ENCODE data around the gene SARS1.

SARS1 gene

GRCh38 chr1:109208836-109209463 lies 4.8 kb upstream of the SARS1 start:
- Histone ChIP-seq H3K79me2 (ENCODE audit: insufficient read depth, low read length) (0 out of 2 replicates have a peak, but pooled peaks cover under 1% of the 10 kb centered on the region), H2AFZ (ENCODE audit: low read length) (no peak overlapping the region), H3K9me3 (ENCODE audit: insufficient read depth, low read depth, low read length) (no peaks in the 10 kb centered on the region), H3K36me3 (ENCODE audit: insufficient read depth, low read length) (no peaks in the 10 kb centered on the region), H3F3A (ENCODE audit: low read depth) (no peaks in the 10 kb centered on the region), H3K9ac (ENCODE audit: low read depth, low read length, poor library complexity, severe bottlenecking) (no peak overlapping the region), H3K4me2 (ENCODE audit: low read depth, low read length, poor library complexity, severe bottlenecking) (no peak overlapping the region), H3K27me3 (ENCODE audit: insufficient read depth, low read length, poor library complexity, severe bottlenecking) (peaks cover 52% of the 10 kb centered on the region), H3K4me1 (ENCODE audit: insufficient read depth, low read length, poor library complexity, severe bottlenecking) (peaks cover 12% of the 10 kb centered on the region), H3K9me2 (replicated peaks; ENCODE audit: low read depth, low read length) (no peaks in the 10 kb centered on the region), H3K4me3 (ENCODE audit: low read length, poor library complexity, severe bottlenecking) (no peak overlapping the region), H4K20me1 (ENCODE audit: insufficient read depth, low read length, poor library complexity, severe bottlenecking) (no peaks in the 10 kb centered on the region)
- TF ChIP-seq, protein P1, sequence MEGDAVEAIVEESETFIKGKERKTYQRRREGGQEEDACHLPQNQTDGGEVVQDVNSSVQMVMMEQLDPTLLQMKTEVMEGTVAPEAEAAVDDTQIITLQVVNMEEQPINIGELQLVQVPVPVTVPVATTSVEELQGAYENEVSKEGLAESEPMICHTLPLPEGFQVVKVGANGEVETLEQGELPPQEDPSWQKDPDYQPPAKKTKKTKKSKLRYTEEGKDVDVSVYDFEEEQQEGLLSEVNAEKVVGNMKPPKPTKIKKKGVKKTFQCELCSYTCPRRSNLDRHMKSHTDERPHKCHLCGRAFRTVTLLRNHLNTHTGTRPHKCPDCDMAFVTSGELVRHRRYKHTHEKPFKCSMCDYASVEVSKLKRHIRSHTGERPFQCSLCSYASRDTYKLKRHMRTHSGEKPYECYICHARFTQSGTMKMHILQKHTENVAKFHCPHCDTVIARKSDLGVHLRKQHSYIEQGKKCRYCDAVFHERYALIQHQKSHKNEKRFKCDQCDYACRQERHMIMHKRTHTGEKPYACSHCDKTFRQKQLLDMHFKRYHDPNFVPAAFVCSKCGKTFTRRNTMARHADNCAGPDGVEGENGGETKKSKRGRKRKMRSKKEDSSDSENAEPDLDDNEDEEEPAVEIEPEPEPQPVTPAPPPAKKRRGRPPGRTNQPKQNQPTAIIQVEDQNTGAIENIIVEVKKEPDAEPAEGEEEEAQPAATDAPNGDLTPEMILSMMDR (conservative IDR thresholded peaks at IDR 0.05; ENCODE audit: low read length): no peak
- no peak for TF ChIP-seq EZH2phosphoT487 (IDR thresholded peaks at IDR 0.05; ENCODE audit: borderline replicate concordance)

- peaks cover 15% of the 10 kb centered on the region for H3K4me1 ChIP-seq (ENCODE audit: insufficient read depth, low read length, poor library complexity, severe bottlenecking)
- TF ChIP-seq, protein P1 (conservative IDR thresholded peaks at IDR 0.05; ENCODE audit: low read length): no peak
- no peak for TF ChIP-seq EZH2phosphoT487 (IDR thresholded peaks at IDR 0.05; ENCODE audit: borderline replicate concordance)
- H3K9me2 ChIP-seq (replicated peaks; ENCODE audit: low read depth, low read length): no peaks in the 10 kb centered on the region
- H2AFZ ChIP-seq (ENCODE audit: low read length): no peak overlapping the region
- H3K4me3 ChIP-seq (ENCODE audit: low read length, poor library complexity, severe bottlenecking): no peak overlapping the region
- H3K9ac ChIP-seq (ENCODE audit: low read depth, low read length, poor library complexity, severe bottlenecking): no peak overlapping the region
- H3K9me3 ChIP-seq (ENCODE audit: insufficient read depth, low read depth, low read length): no peaks in the 10 kb centered on the region
- no peak overlapping the region for H3K4me2 ChIP-seq (ENCODE audit: low read depth, low read length, poor library complexity, severe bottlenecking)
- no peaks in the 10 kb centered on the region for H3K36me3 ChIP-seq (ENCODE audit: insufficient read depth, low read length)
- H4K20me1 ChIP-seq (ENCODE audit: insufficient read depth, low read length, poor library complexity, severe bottlenecking): peaks cover 8% of the 10 kb centered on the region
- H3K79me2 ChIP-seq (ENCODE audit: insufficient read depth, low read length): peaks cover 11% of the 10 kb centered on the region
- H3K27me3 ChIP-seq (ENCODE audit: insufficient read depth, low read length, poor library complexity, severe bottlenecking): peaks cover 41% of the 10 kb centered on the region
- H3F3A ChIP-seq (ENCODE audit: low read depth): no peaks in the 10 kb centered on the region
Observed at GRCh38 chr1:109210058-109210457, 3.7 kb upstream of the SARS1 start.

GRCh38 chr1:109213345-109213823 lies 334 bp upstream of the SARS1 start:
- Histone ChIP-seq H3K36me3 (ENCODE audit: insufficient read depth, low read length) (no peaks in the 10 kb centered on the region), H3K9ac (ENCODE audit: low read depth, low read length, poor library complexity, severe bottlenecking) (peak overlapping the region; percentile 80), H3K4me2 (ENCODE audit: low read depth, low read length, poor library complexity, severe bottlenecking) (peak overlapping the region; percentile 82), H3K9me3 (ENCODE audit: insufficient read depth, low read depth, low read length) (no peaks in the 10 kb centered on the region), H3K9me2 (replicated peaks; ENCODE audit: low read depth, low read length) (no peaks in the 10 kb centered on the region), H3K79me2 (ENCODE audit: insufficient read depth, low read length) (peaks cover 39% of the 10 kb centered on the region), H3K4me1 (ENCODE audit: insufficient read depth, low read length, poor library complexity, severe bottlenecking) (peaks cover 16% of the 10 kb centered on the region), H4K20me1 (ENCODE audit: insufficient read depth, low read length, poor library complexity, severe bottlenecking) (peaks cover 27% of the 10 kb centered on the region), H3K4me3 (ENCODE audit: low read length, poor library complexity, severe bottlenecking) (peak overlapping the region; percentile 91), H3F3A (ENCODE audit: low read depth) (no peaks in the 10 kb centered on the region), H2AFZ (ENCODE audit: low read length) (peak overlapping the region; percentile 71), H3K27me3 (ENCODE audit: insufficient read depth, low read length, poor library complexity, severe bottlenecking) (peaks cover 25% of the 10 kb centered on the region)
- TF ChIP-seq, protein P1 (conservative IDR thresholded peaks at IDR 0.05; ENCODE audit: low read length): no peak
- no peak for TF ChIP-seq EZH2phosphoT487 (IDR thresholded peaks at IDR 0.05; ENCODE audit: borderline replicate concordance)

All from Loucy (cell line).